GM12872 (cell line): ENCODE data around the gene CCDC8.

Experiments
- CTCF ChIP-seq: IDR thresholded peaks from 3 replicates; pipeline ENCODE4 v1.5.1; 2011; ENCODE audit warnings: low read depth, mild to moderate bottlenecking, low read length, moderate library complexity; ENCODE audit not compliant: insufficient read depth

CCDC8 gene

GRCh38 chr19:46368116-46368515 lies 45.2 kb downstream of the CCDC8 start:
- TF ChIP-seq CTCF = no peak

GRCh38 chr19:46367426-46367825 lies 45.9 kb downstream of the CCDC8 start:
- no peak for TF ChIP-seq CTCF

GRCh38 chr19:46366620-46367292 lies 46.6 kb downstream of the CCDC8 start:
- no peak for TF ChIP-seq CTCF

- no peak for TF ChIP-seq CTCF
Measured at GRCh38 chr19:46365561-46365960, 47.8 kb downstream of the CCDC8 start.

GRCh38 chr19:46364359-46364758 lies 49.0 kb downstream of the CCDC8 start:
- TF ChIP-seq CTCF = no peak

- no peak for TF ChIP-seq CTCF
Measured at GRCh38 chr19:46361915-46362314, 51.4 kb downstream of the CCDC8 start.
